Calu3 (cell line): ENCODE data around the gene ZG16B. TPM values are rescaled to one million over a fixed set of nuclear protein-coding genes. Genes with fewer than 3 reads are reported as not detected.

Experiments
- BruUV-seq: library from RNA; stranded (reverse); fragments of 400-500 nt; replicated peaks from 2 replicates; lab custom pipeline; 2021; lab: Mats Ljungman, UMichigan
- CTCF ChIA-PET: fragments of 300-600 bp; sonication (Branson Sonifier 250); formaldehyde crosslinking; loops from one replicate; lab custom pipeline; 2022; ENCODE audit warnings: antibody characterized with exemption; lab: Charles Lee
- DNase-seq: peaks from one replicate; pipeline ENCODE4 v3.0.0; 2022
- H3K27ac Mint-ChIP-seq: one replicate; pipeline ENCODE4 v1.8.0; 2022; ENCODE audit warnings: mixed read lengths; ENCODE audit not compliant: unreplicated experiment
- H3K27me3 Mint-ChIP-seq: one replicate; pipeline ENCODE4 v1.8.0; 2022; ENCODE audit warnings: mixed read lengths; ENCODE audit not compliant: unreplicated experiment
- H3K36me3 Mint-ChIP-seq: one replicate; pipeline ENCODE4 v1.8.0; 2022; ENCODE audit warnings: mild to moderate bottlenecking, moderate library complexity, mixed read lengths; ENCODE audit not compliant: insufficient read depth, unreplicated experiment
- H3K4me1 Mint-ChIP-seq: one replicate; pipeline ENCODE4 v1.8.0; 2022; ENCODE audit warnings: mild to moderate bottlenecking, low read depth, mixed read lengths; ENCODE audit not compliant: unreplicated experiment
- H3K4me3 Mint-ChIP-seq: one replicate; pipeline ENCODE4 v1.8.0; 2022; ENCODE audit warnings: mild to moderate bottlenecking, low read depth, moderate library complexity, mixed read lengths; ENCODE audit not compliant: unreplicated experiment
- H3K9me3 Mint-ChIP-seq: one replicate; pipeline ENCODE4 v1.8.0; 2022; ENCODE audit warnings: low read depth, mixed read lengths; ENCODE audit not compliant: unreplicated experiment
- intact Hi-C: fragments of 100-400 bp; cut with micrococcal nuclease; formaldehyde crosslinking; loops from one replicate; pipeline ENCODE4 v1.10.0; 2022; ENCODE audit not compliant: unreplicated experiment
- total RNA-seq: library from RNA; stranded (reverse); gene quantifications from 2 replicates; pipeline ENCODE4 v1.2.3, GENCODE V29; 2022
- TF ChIP-seq, protein P1 (sequence below): fragments of 200-600 bp; IDR thresholded peaks from one replicate; pipeline ENCODE4 v1.8.0; 2022; ENCODE audit warnings: antibody characterized with exemption; ENCODE audit not compliant: unreplicated experiment

The ZG16B gene
- total RNA-seq, 1 experiment from 2014 or later = 10.3 TPM

DNA sequence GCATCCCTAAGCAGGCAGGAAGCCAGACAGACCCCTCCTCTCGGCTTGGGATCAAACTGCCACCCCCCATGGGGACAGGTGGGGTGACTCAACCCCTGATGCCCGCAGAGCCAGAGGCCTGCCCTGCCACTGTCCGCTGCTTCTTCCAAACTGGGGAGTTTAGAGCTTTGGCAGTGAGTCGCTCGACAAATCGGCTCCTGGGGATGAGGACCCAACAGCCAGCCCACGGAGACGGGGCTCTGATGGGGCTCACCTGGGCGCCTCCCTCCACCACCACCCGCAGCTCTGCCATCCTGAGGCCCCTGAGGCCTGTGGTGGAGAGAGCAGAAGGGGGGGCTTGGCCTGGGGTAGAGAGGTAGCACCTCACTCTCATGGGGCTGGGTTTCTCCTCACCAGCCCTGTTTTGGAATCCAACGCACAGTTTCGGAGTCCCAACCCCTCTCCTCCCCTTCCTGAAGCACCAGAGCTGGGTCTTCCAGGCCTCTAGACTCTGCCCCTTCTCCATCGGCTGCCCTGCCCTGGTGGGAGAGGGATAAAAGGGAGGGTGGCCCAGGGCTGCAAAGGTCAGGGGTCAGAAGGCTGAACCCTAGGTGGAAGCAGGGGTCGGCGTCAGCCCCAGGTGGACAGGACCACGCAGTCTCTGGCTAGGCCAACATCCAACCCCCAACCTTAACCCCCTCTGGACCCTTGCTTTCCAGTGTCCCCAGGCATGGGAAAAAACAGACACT lies 22.1 kb downstream of the ZG16B start:
- intact Hi-C loops = no loop called here
- CTCF ChIA-PET = no interaction called here
- TF ChIP-seq, protein P1, sequence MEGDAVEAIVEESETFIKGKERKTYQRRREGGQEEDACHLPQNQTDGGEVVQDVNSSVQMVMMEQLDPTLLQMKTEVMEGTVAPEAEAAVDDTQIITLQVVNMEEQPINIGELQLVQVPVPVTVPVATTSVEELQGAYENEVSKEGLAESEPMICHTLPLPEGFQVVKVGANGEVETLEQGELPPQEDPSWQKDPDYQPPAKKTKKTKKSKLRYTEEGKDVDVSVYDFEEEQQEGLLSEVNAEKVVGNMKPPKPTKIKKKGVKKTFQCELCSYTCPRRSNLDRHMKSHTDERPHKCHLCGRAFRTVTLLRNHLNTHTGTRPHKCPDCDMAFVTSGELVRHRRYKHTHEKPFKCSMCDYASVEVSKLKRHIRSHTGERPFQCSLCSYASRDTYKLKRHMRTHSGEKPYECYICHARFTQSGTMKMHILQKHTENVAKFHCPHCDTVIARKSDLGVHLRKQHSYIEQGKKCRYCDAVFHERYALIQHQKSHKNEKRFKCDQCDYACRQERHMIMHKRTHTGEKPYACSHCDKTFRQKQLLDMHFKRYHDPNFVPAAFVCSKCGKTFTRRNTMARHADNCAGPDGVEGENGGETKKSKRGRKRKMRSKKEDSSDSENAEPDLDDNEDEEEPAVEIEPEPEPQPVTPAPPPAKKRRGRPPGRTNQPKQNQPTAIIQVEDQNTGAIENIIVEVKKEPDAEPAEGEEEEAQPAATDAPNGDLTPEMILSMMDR = no peak
- DNase-seq = no peak
- peaks cover 5% of the 10 kb centered on the region for H3K9me3 Mint-ChIP-seq
- H3K27ac Mint-ChIP-seq = peak overlapping the region; percentile 13
- H3K4me1 Mint-ChIP-seq = peaks cover 25% of the 10 kb centered on the region
- BruUV-seq = no TSS peak
- H3K36me3 Mint-ChIP-seq = peaks cover 77% of the 10 kb centered on the region
- H3K27me3 Mint-ChIP-seq = no peaks in the 10 kb centered on the region
- H3K4me3 Mint-ChIP-seq = no peak overlapping the region

DNA sequence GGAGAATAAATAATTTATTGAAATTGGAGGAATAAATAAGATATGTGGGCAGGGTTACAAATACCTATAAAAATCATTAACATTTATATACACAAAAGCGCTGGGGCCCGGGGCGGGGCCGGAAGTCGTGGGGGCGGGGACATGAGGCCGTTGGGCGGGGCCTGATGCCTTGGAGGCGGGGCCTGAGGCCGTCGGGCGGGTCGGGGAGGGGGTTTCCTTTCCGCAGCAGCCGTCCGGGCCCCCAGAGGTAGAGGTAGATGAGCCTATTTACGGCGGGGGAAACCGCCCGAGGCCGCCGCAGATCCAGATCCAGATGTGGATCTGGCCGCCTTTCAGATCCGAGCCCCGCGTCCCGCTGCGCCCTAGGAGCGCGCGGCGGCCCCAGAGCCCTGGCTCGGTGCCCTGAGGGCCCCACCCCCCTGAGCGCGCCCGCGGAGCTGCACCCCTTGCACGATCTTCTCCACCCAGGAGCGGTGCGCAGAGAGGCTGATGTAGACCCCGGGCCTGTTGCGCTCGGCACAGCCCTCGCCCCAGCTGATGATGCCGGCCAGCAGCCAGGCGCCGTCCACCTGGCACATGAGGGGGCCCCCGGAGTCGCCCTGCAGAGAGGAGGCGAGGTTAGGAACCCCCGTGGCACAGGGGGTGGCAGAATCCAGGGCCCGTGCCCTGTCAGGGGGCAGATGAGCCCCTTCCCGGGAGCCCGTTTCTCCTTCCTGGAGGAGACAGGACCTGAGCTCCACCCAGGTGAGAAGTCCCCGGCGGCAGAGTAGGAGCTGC lies 22.8 kb downstream of the ZG16B start:
- H3K4me3 Mint-ChIP-seq = no peak overlapping the region
- no peak overlapping the region for H3K27ac Mint-ChIP-seq
- peaks cover 5% of the 10 kb centered on the region for H3K9me3 Mint-ChIP-seq
- peaks cover 83% of the 10 kb centered on the region for H3K36me3 Mint-ChIP-seq
- H3K4me1 Mint-ChIP-seq = peaks cover 22% of the 10 kb centered on the region
- CTCF ChIA-PET = no interaction called here
- H3K27me3 Mint-ChIP-seq = no peaks in the 10 kb centered on the region
- TF ChIP-seq, protein P1 = no peak
- BruUV-seq = no TSS peak
- intact Hi-C loops = no loop called here
- DNase-seq = no peak

- TF ChIP-seq, protein P1 = no peak
- intact Hi-C loops = no loop called here
- no peak overlapping the region for H3K27ac Mint-ChIP-seq
- no peak overlapping the region for H3K4me3 Mint-ChIP-seq
- H3K27me3 Mint-ChIP-seq = no peaks in the 10 kb centered on the region
- peaks cover 5% of the 10 kb centered on the region for H3K9me3 Mint-ChIP-seq
- no TSS peak for BruUV-seq
- DNase-seq = no peak
- H3K36me3 Mint-ChIP-seq = peaks cover 90% of the 10 kb centered on the region
- CTCF ChIA-PET = no interaction called here
- peaks cover 22% of the 10 kb centered on the region for H3K4me1 Mint-ChIP-seq
Measured at GRCh38 chr16:2853531-2854073, 23.5 kb downstream of the ZG16B start.

DNA sequence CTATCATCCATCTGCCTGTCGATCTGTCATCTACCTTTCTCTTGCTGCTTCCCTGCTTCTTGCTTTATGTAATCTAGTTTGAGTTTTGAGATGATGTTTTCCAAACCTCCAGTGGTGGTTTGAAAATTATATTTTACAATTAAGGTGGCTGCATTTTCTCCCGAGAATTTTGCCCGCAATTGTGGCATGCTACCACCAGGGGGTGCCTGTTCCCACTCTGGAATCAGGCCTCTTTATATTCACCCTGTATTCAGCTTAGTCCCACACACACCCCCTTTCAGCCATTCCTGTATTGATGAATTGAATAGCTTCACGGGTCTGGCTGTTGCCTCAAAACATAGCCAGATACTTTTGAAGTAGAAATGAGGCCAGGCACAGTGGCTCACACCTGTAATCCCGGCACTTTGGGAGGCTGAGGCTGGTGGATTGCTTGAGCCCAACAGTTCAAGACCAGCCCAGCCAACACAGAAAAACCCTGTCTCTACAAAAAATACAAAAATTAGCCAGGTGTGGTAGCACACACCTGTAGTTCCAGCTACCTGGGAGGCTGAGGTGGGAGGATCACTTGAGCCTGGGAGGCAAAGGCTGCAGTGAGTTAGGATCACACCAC lies 24.7 kb downstream of the ZG16B start:
- no TSS peak for BruUV-seq
- H3K4me3 Mint-ChIP-seq = no peak overlapping the region
- peaks cover 13% of the 10 kb centered on the region for H3K4me1 Mint-ChIP-seq
- CTCF ChIA-PET = interaction anchor here (0.9 kb wide), 1 partner anchor 81 kb away, joined by 3 read pairs; no protein-coding TSS in a partner anchor
- no peak for DNase-seq
- H3K27ac Mint-ChIP-seq = peak overlapping the region; percentile 21
- intact Hi-C loops = no loop called here
- H3K9me3 Mint-ChIP-seq = peaks cover 5% of the 10 kb centered on the region
- TF ChIP-seq, protein P1 = peak; percentile 77
- no peaks in the 10 kb centered on the region for H3K27me3 Mint-ChIP-seq
- H3K36me3 Mint-ChIP-seq = peaks cover 92% of the 10 kb centered on the region
